ENCODE data around the gene RACGAP1.

DNA sequence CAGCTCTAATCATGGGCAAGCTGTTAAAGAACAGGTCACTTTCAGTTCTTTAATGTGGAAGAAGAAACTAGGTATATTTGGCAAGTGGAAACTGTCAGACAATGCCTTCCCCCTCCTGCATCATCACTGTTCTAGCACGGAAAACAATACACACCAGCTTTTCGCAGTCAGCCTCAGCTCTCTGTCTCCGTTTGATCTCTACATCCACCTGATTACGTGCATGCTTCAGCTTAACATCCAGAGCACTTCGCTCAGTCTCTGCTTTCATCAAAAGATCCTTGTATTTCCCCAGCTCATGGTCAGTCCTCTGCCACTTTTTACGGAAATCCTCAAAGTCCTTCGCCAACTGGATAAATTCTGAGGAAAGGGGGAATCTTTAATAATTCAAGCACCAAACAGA is 19.0 kb downstream of the RACGAP1 start:
- TF ChIP-seq, protein P1, sequence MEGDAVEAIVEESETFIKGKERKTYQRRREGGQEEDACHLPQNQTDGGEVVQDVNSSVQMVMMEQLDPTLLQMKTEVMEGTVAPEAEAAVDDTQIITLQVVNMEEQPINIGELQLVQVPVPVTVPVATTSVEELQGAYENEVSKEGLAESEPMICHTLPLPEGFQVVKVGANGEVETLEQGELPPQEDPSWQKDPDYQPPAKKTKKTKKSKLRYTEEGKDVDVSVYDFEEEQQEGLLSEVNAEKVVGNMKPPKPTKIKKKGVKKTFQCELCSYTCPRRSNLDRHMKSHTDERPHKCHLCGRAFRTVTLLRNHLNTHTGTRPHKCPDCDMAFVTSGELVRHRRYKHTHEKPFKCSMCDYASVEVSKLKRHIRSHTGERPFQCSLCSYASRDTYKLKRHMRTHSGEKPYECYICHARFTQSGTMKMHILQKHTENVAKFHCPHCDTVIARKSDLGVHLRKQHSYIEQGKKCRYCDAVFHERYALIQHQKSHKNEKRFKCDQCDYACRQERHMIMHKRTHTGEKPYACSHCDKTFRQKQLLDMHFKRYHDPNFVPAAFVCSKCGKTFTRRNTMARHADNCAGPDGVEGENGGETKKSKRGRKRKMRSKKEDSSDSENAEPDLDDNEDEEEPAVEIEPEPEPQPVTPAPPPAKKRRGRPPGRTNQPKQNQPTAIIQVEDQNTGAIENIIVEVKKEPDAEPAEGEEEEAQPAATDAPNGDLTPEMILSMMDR (IDR thresholded peaks at IDR 0.05; ENCODE audit: insufficient read depth, low read depth, low read length): no peak
- no peak for TF ChIP-seq EZH2 (IDR thresholded peaks at IDR 0.05; ENCODE audit: insufficient read depth, low read length)

All from astrocyte (in vitro differentiated cells and primary cell).